ENCODE results near the gene SLC39A6. TPM values are rescaled to one million over a fixed set of nuclear protein-coding genes. Genes with fewer than 3 reads are reported as not detected.
A peak's percentile ranks its signal among the peaks of the same experiment; 100 is the strongest.
"Not testable (repeated sequence)": the region's sequence is repeated elsewhere in the genome, so short reads cannot be mapped to it uniquely, and the experiment has no call there.

The SLC39A6 gene
- 51.2 and 51.5 TPM in 2 replicates for total RNA-seq

GRCh38 chr18:36129300-36130038, at the start of gene SLC39A6, which contains the start of gene ELP2:
Gene SLC39A6 (minus strand): TSS chr18:36129340. CDS start chr18:36127007, 2,333 bp downstream.
Gene ELP2 (plus strand): TSS chr18:36129899. CDS start chr18:36129934, 35 bp downstream.
- H3K9me3 Mint-ChIP-seq: peaks cover 3% of the 10 kb centered on the region
- H3K36me3 Mint-ChIP-seq (ENCODE audit: low read depth): peaks cover 54% of the 10 kb centered on the region
- intact Hi-C loops (cut with micrococcal nuclease): loop anchor here (1.0 to 2.0 kb wide), 5 partner anchors 13 to 699 kb away; partner anchors contain the start of genes MOCOS, RMP24 and RPRD1A
- peak within 1 kb of the TSS; percentile 94 for H3K4me3 Mint-ChIP-seq
- no peaks in the 10 kb centered on the region for H3K27me3 Mint-ChIP-seq
- H3K4me1 Mint-ChIP-seq: peaks cover 50% of the 10 kb centered on the region
- peak within 1 kb of the TSS; percentile 96 for H3K27ac Mint-ChIP-seq
- DNase-seq: peak; percentile 99

GRCh38 chr18:36177913-36178312, 48.8 kb upstream of the SLC39A6 start:
- Mint-ChIP-seq H3K4me3 (no peak overlapping the region), H3K4me1 (peaks cover 10% of the 10 kb centered on the region), H3K27me3 (no peaks in the 10 kb centered on the region), H3K9me3 (no peaks in the 10 kb centered on the region), H3K27ac (no peak overlapping the region), H3K36me3 (ENCODE audit: low read depth) (peaks cover 42% of the 10 kb centered on the region)
- DNase-seq: no peak
- intact Hi-C loops (cut with micrococcal nuclease): loop anchor here (10.0 kb wide), 1 partner anchor 63 kb away; no protein-coding TSS in a partner anchor

- no peaks in the 10 kb centered on the region for H3K9me3 Mint-ChIP-seq
- DNase-seq: no peak
- peaks cover 46% of the 10 kb centered on the region for H3K36me3 Mint-ChIP-seq (ENCODE audit: low read depth)
- no peak overlapping the region for H3K27ac Mint-ChIP-seq
- no peaks in the 10 kb centered on the region for H3K27me3 Mint-ChIP-seq
- no peak overlapping the region for H3K4me3 Mint-ChIP-seq
- peaks cover 10% of the 10 kb centered on the region for H3K4me1 Mint-ChIP-seq
- intact Hi-C loops (cut with micrococcal nuclease): loop anchor here (10.0 kb wide), 1 partner anchor 62 kb away; no protein-coding TSS in a partner anchor
Measured at GRCh38 chr18:36176711-36177110, 47.6 kb upstream of the SLC39A6 start.

GRCh38 chr18:36176177-36176584, 47.0 kb upstream of the SLC39A6 start:
- Mint-ChIP-seq H3K27me3 (no peaks in the 10 kb centered on the region), H3K27ac (no peak overlapping the region), H3K4me3 (no peak overlapping the region), H3K36me3 (ENCODE audit: low read depth) (peaks cover 50% of the 10 kb centered on the region), H3K4me1 (peaks cover 10% of the 10 kb centered on the region), H3K9me3 (no peaks in the 10 kb centered on the region)
- DNase-seq: no peak
- intact Hi-C loops (cut with micrococcal nuclease): loop anchor here (10.0 kb wide), 1 partner anchor 61 kb away; no protein-coding TSS in a partner anchor

- no peak overlapping the region for H3K27ac Mint-ChIP-seq
- DNase-seq: no peak
- H3K4me1 Mint-ChIP-seq: peaks cover 10% of the 10 kb centered on the region
- intact Hi-C loops (cut with micrococcal nuclease): loop anchor here (10.0 kb wide), 1 partner anchor 61 kb away; no protein-coding TSS in a partner anchor
- H3K27me3 Mint-ChIP-seq: no peaks in the 10 kb centered on the region
- H3K4me3 Mint-ChIP-seq: no peak overlapping the region
- peaks cover 55% of the 10 kb centered on the region for H3K36me3 Mint-ChIP-seq (ENCODE audit: low read depth)
- no peaks in the 10 kb centered on the region for H3K9me3 Mint-ChIP-seq
Measured at GRCh38 chr18:36175481-36175880, 46.3 kb upstream of the SLC39A6 start.

- intact Hi-C loops (cut with micrococcal nuclease): loop anchor here (10.0 kb wide), 1 partner anchor 55 kb away; no protein-coding TSS in a partner anchor
- Mint-ChIP-seq H3K27ac (no peak overlapping the region), H3K4me1 (no peaks in the 10 kb centered on the region), H3K36me3 (ENCODE audit: low read depth) (peaks cover 56% of the 10 kb centered on the region), H3K9me3 (no peaks in the 10 kb centered on the region), H3K4me3 (no peak overlapping the region), H3K27me3 (no peaks in the 10 kb centered on the region)
- no peak for DNase-seq
Measured at GRCh38 chr18:36169938-36170337, 40.8 kb upstream of the SLC39A6 start.

GRCh38 chr18:36168296-36168695, 39.2 kb upstream of the SLC39A6 start:
- H3K4me1 Mint-ChIP-seq; H3K27ac Mint-ChIP-seq; DNase-seq; H3K4me3 Mint-ChIP-seq; intact Hi-C loops (cut with micrococcal nuclease); H3K27me3 Mint-ChIP-seq; H3K9me3 Mint-ChIP-seq: not testable (repeated sequence)
- peaks cover 57% of the 10 kb centered on the region for H3K36me3 Mint-ChIP-seq (ENCODE audit: low read depth)

GRCh38 chr18:36167692-36168218, 38.6 kb upstream of the SLC39A6 start:
- peaks cover 2% of the 10 kb centered on the region for H3K4me1 Mint-ChIP-seq
- no peaks in the 10 kb centered on the region for H3K9me3 Mint-ChIP-seq
- H3K36me3 Mint-ChIP-seq (ENCODE audit: low read depth): peaks cover 61% of the 10 kb centered on the region
- no peak for DNase-seq
- H3K4me3 Mint-ChIP-seq: no peak overlapping the region
- H3K27me3 Mint-ChIP-seq: no peaks in the 10 kb centered on the region
- intact Hi-C loops (cut with micrococcal nuclease): no loop called here
- H3K27ac Mint-ChIP-seq: no peak overlapping the region

- H3K36me3 Mint-ChIP-seq (ENCODE audit: low read depth): peaks cover 69% of the 10 kb centered on the region
- H3K4me3 Mint-ChIP-seq: no peak overlapping the region
- intact Hi-C loops (cut with micrococcal nuclease): no loop called here
Measured at GRCh38 chr18:36162981-36163380, 33.8 kb upstream of the SLC39A6 start.

GRCh38 chr18:36160959-36161371, 31.8 kb upstream of the SLC39A6 start:
- DNase-seq: no peak
- Mint-ChIP-seq H3K27ac (no peak overlapping the region), H3K36me3 (ENCODE audit: low read depth) (peaks cover 74% of the 10 kb centered on the region)

More at GRCh38 chr18:36162981-36163380, 33.8 kb upstream of the SLC39A6 start:
- DNase-seq: no peak
- Mint-ChIP-seq H3K27me3 (no peaks in the 10 kb centered on the region), H3K9me3 (no peaks in the 10 kb centered on the region), H3K4me1 (peaks cover 5% of the 10 kb centered on the region), H3K27ac (no peak overlapping the region)

GRCh38 chr18:36158266-36158867, 29.2 kb upstream of the SLC39A6 start:
- no peaks in the 10 kb centered on the region for H3K9me3 Mint-ChIP-seq
- no peak overlapping the region for H3K27ac Mint-ChIP-seq

More at GRCh38 chr18:36160959-36161371, 31.8 kb upstream of the SLC39A6 start:
- no peaks in the 10 kb centered on the region for H3K9me3 Mint-ChIP-seq
- no peak overlapping the region for H3K4me3 Mint-ChIP-seq
- intact Hi-C loops (cut with micrococcal nuclease): no loop called here
- H3K27me3 Mint-ChIP-seq: no peaks in the 10 kb centered on the region
- H3K4me1 Mint-ChIP-seq: peaks cover 13% of the 10 kb centered on the region

GRCh38 chr18:36157441-36157840, 28.3 kb upstream of the SLC39A6 start:
- no peak for DNase-seq
- Mint-ChIP-seq H3K36me3 (ENCODE audit: low read depth) (peaks cover 72% of the 10 kb centered on the region), H3K9me3 (no peaks in the 10 kb centered on the region), H3K27me3 (no peaks in the 10 kb centered on the region), H3K27ac (no peak overlapping the region), H3K4me1 (peaks cover 15% of the 10 kb centered on the region), H3K4me3 (no peak overlapping the region)
- intact Hi-C loops (cut with micrococcal nuclease): no loop called here

More at GRCh38 chr18:36158266-36158867, 29.2 kb upstream of the SLC39A6 start:
- intact Hi-C loops (cut with micrococcal nuclease): no loop called here
- Mint-ChIP-seq H3K36me3 (ENCODE audit: low read depth) (peaks cover 69% of the 10 kb centered on the region), H3K27me3 (no peaks in the 10 kb centered on the region), H3K4me1 (peaks cover 13% of the 10 kb centered on the region), H3K4me3 (no peak overlapping the region)
- DNase-seq: no peak

GRCh38 chr18:36155851-36156757, 27.0 kb upstream of the SLC39A6 start:
- no peak for DNase-seq
- Mint-ChIP-seq H3K36me3 (ENCODE audit: low read depth) (peaks cover 66% of the 10 kb centered on the region), H3K27me3 (no peaks in the 10 kb centered on the region), H3K9me3 (no peaks in the 10 kb centered on the region), H3K27ac (no peak overlapping the region), H3K4me1 (peaks cover 15% of the 10 kb centered on the region), H3K4me3 (no peak overlapping the region)
- intact Hi-C loops (cut with micrococcal nuclease): no loop called here

Data from activated CD4-positive, alpha-beta T cell treated with anti-CD3 and anti-CD28 coated beads, Interleukin-2, amount 10 ng/mL, durations not matched to agents 24 days and 14 days (primary cell).